ENCODE results near the gene MACROD1. TPM values are rescaled to one million over a fixed set of nuclear protein-coding genes. Genes with fewer than 3 reads are reported as not detected.

MACROD1 gene
- total RNA-seq, 4 donors from 2014 or later, result 29.2 to 64.6 (median 46.2) TPM

DNA sequence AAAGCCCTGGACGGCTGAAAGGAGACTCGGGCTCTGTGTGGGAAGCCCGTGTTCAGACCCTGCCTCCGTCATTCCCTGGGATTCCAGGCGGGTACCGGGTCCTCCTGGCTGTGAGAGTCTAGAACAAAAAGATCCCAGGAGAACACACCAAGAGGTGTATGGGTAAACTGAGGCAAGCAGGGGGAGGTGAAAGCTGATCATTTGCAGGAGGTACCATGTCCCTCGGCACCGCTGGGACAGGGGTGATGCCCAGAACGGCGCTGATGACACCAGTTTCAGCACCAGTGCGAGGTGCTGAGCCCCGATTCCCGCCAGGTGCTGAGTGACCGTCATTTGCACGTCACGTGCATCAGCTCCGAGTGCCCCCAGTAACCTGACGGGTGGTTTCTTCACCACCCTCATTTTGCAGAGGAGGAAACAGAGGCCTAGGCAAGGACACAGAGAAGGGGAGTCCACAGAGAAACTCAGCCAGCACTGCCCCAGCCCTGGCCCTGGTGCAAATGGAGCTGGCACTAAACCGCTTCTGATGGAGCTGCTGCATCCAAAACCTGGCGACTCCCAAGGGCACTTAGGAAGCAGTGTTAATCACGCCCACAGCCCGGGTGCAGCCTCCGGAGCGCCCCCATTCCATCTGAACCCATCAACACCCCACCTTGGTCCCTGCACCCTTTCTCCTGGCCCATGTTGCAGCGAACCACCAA, 16.8 kb downstream of the MACROD1 start:
- WGBS, result 84% methylated on average over 15 of the region's 25 CpGs
- H3K9me3 ChIP-seq, result no peaks in the 10 kb centered on the region
- no peak overlapping the region for H3K27ac ChIP-seq
- TF ChIP-seq, protein P1, sequence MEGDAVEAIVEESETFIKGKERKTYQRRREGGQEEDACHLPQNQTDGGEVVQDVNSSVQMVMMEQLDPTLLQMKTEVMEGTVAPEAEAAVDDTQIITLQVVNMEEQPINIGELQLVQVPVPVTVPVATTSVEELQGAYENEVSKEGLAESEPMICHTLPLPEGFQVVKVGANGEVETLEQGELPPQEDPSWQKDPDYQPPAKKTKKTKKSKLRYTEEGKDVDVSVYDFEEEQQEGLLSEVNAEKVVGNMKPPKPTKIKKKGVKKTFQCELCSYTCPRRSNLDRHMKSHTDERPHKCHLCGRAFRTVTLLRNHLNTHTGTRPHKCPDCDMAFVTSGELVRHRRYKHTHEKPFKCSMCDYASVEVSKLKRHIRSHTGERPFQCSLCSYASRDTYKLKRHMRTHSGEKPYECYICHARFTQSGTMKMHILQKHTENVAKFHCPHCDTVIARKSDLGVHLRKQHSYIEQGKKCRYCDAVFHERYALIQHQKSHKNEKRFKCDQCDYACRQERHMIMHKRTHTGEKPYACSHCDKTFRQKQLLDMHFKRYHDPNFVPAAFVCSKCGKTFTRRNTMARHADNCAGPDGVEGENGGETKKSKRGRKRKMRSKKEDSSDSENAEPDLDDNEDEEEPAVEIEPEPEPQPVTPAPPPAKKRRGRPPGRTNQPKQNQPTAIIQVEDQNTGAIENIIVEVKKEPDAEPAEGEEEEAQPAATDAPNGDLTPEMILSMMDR (IDR thresholded peaks at IDR 0.05), result no peak
- no peak for TF ChIP-seq POLR2A (IDR thresholded peaks at IDR 0.05)
- TF ChIP-seq POLR2AphosphoS5 (IDR thresholded peaks at IDR 0.05), result no peak
- no peak for TF ChIP-seq EP300 (IDR thresholded peaks at IDR 0.05)
- DNase-seq (ENCODE audit: low spot score in 2 of 2), result no peak
- H3K4me3 ChIP-seq, result no peak overlapping the region
- peaks cover 27% of the 10 kb centered on the region for H3K4me1 ChIP-seq
- no peaks in the 10 kb centered on the region for H3K27me3 ChIP-seq
- H3K36me3 ChIP-seq, result no peaks in the 10 kb centered on the region

DNA sequence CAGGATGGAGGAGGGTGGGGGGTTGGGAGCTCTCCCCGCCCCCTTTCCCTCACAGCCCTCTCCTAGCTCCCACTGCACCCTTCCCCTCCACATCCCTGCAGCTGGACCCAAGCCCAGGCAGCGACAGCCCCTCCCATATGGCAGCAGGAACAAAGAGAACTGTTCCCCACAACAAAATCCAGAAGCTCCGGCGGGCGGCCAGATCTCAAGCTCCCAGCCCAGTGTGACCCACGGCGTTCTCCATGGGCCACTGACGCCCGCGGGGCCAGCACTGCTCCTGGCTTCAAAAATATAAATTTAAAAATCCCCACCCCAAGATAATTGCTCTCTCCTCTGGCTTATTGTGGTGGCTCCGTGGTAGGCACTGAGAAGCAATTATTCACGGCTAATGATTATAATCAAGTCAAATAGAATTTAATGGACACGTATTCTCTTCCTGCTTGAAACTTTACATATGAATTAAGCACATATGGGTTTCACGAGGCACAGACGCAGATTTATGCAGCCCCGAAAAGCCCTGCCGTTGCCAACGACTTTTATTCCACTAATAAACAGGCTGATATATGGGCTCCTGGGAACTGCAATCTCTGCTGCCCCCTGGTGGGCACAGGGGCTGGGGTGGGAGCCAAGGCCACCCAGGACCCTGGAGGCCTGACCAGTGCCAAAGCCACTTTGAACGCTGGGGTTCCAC, 17.5 kb downstream of the MACROD1 start:
- H3K36me3 ChIP-seq, result no peaks in the 10 kb centered on the region
- peak in 1 of 2 donors; percentile 84 for DNase-seq (ENCODE audit: low spot score in 2 of 2)
- H3K4me1 ChIP-seq, result peaks cover 27% of the 10 kb centered on the region
- no peaks in the 10 kb centered on the region for H3K9me3 ChIP-seq
- TF ChIP-seq, protein P1 (IDR thresholded peaks at IDR 0.05), result peak; percentile 73 to 87
- TF ChIP-seq POLR2A (IDR thresholded peaks at IDR 0.05) (no peak), POLR2AphosphoS5 (IDR thresholded peaks at IDR 0.05) (peak in 1 of 3 donors; percentile 7), EP300 (IDR thresholded peaks at IDR 0.05) (no peak)
- peak overlapping the region; percentile 26 for H3K4me3 ChIP-seq
- H3K27ac ChIP-seq, result no peak overlapping the region
- WGBS, result 11% methylated on average over 18 of the region's 19 CpGs
- H3K27me3 ChIP-seq, result no peaks in the 10 kb centered on the region

DNA sequence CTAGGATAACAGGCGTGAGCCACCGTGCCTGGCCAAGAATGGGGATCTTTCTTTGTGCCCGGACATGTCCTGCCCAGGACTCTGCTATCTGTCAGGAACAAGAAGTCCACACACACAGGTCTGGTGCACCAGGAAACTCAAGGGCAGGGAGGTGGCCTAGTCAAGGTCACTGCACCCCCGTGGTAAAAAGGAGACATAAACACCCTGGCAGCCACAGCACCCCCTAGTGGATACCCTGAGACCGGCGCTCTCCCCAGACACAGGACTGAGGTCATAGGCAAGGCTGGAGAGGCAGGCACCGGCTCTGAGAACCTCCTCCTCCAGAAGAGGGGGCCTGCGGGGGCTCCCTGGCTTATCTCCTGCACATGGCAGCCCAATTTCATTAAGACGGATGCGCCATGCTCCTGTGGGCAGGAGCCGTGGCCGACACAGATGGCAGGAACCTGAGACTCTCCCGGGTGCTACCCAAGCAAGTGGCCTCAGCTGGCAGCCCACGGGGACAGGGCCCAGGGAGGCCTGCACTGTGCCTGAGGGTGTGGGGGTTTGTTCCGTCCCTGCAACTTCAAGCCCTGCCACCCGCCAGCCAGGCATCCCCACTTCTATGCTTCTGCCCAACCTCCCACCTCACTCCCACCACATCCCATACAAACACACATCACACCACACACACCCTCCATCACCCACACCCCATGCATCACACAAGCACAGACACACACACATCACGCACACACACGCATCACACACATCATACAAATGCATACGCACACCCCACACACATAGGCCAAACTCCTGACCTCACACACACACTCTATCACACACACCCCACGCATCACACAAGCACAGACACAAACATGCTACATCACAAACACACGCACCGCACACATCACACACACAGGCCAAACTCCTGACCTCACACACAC, 19.6 kb downstream of the MACROD1 start:
- no peak overlapping the region for H3K27ac ChIP-seq
- H3K27me3 ChIP-seq, result no peaks in the 10 kb centered on the region
- DNase-seq (ENCODE audit: low spot score in 2 of 2), result no peak
- no peak overlapping the region for H3K4me3 ChIP-seq
- no peaks in the 10 kb centered on the region for H3K36me3 ChIP-seq
- H3K4me1 ChIP-seq, result peaks cover 19% of the 10 kb centered on the region
- 94% methylated on average over 11 of the region's 22 CpGs for WGBS
- no peaks in the 10 kb centered on the region for H3K9me3 ChIP-seq
- TF ChIP-seq, protein P1 (IDR thresholded peaks at IDR 0.05), result peak in 1 of 2 donors; percentile 60
- no peak for TF ChIP-seq POLR2AphosphoS5 (IDR thresholded peaks at IDR 0.05)
- TF ChIP-seq EP300 (IDR thresholded peaks at IDR 0.05), result no peak

DNA sequence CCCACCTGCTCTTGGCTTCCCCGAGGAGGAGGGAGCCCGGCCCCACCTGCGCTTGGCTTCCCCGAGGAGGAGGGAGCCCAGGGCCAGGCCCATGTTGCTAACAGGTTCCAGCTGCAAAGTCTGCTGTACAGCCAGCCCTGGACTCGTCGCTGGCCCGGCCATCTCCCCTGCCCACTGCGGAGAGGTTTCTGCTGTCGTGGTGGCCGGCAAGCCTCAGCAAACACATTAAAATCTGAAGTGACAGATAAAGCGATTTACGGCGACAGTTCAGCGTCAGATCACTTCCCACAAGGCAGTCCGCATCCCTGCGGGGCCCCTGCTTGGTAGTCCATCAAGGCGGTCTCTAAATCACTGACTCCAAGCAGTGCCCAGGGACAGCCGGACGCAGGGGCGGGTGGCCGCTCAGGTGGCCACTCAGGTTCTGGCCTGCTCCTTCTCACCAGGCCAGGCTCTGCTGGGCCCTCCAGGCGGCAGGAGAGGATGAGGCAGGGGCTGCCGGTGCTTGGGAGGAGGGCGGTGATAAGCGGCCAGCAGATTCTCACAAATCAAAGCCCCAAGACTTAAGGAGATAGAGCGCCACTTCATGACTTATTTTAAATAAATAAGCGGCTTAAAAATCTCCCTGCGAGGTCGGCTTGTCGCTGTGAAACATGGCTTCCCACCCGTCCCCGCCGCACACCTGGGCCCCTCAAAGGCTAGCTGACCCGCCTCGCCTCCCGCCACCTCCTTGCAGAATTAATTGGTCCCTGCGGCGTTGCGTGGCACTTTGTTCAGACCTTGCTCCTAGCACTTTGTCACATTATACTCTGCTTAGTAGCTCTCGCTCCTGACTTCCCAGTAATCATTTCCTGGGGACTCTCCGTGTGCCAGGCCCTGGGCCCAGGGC, 21.1 kb downstream of the MACROD1 start:
- no peak for TF ChIP-seq POLR2AphosphoS5 (IDR thresholded peaks at IDR 0.05)
- TF ChIP-seq, protein P1 (IDR thresholded peaks at IDR 0.05), result no peak
- no peak for TF ChIP-seq EP300 (IDR thresholded peaks at IDR 0.05)
- no peak for TF ChIP-seq POLR2A (IDR thresholded peaks at IDR 0.05)
- Histone ChIP-seq H3K4me1 (peaks cover 14% of the 10 kb centered on the region), H3K27me3 (no peaks in the 10 kb centered on the region), H3K27ac (no peak overlapping the region), H3K36me3 (no peaks in the 10 kb centered on the region), H3K4me3 (no peak overlapping the region), H3K9me3 (no peaks in the 10 kb centered on the region)
- WGBS, result 97% methylated on average over 33 of the region's 41 CpGs
- DNase-seq (ENCODE audit: low spot score in 2 of 2), result no peak

All from suprapubic skin (tissue), 4 donors.